Body of pancreas (tissue), 4 donors: Measurements from ENCODE around the gene SPRED2.

Experiments used
- POLR2A ChIP-seq, 3 donors: fragments of 450-650 bp; IDR thresholded peaks; one replicate each; pipeline ENCODE4 v1.6.1; 2016; ENCODE audit warnings: antibody characterized with exemption in 3 of 3, mild to moderate bottlenecking in 2 of 3
- TF ChIP-seq, protein P1 (sequence below), 7 experiments: fragments of 450-650 bp in 4 of 7; fragments of 200-600 bp in 3 of 7; sonication (generic) in 3 of 7; IDR thresholded peaks; one replicate each; pipeline ENCODE4 v1.5.1; 2016 to 2019; ENCODE audit warnings: antibody characterized with exemption in 7 of 7

DNA sequence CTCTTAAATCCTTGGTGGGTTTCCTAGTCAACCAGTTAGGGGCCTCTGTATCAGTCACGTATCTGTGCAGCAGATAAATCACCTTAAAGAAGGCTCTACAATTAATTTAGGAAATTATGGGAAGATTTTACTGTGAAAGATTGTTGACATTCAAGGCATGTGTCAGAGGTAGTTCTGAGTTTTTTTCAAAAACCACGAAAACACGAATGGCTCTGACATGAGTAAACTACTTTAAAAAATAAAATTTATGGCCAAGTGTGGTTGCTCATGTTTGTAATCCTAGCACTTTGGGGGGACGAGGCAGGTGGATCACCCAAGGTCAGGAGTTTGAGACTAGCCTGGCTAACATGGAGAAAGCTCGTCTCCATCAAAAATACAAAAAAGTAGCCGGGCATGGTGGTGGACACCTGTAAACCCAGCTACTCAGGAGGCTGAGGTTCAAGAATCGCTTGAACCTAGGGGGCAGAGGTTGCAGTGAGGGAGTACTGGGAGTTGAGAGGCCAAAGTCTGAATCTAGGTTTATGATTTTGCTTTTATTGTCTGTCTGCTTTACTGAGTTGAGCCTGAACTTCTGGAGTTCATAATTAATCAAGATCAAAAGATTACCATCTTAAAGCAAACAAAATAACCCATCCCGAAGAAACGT lies 77.1 kb downstream of the SPRED2 start:
- TF ChIP-seq POLR2A (IDR thresholded peaks at IDR 0.05) = no peak
- TF ChIP-seq, protein P1, sequence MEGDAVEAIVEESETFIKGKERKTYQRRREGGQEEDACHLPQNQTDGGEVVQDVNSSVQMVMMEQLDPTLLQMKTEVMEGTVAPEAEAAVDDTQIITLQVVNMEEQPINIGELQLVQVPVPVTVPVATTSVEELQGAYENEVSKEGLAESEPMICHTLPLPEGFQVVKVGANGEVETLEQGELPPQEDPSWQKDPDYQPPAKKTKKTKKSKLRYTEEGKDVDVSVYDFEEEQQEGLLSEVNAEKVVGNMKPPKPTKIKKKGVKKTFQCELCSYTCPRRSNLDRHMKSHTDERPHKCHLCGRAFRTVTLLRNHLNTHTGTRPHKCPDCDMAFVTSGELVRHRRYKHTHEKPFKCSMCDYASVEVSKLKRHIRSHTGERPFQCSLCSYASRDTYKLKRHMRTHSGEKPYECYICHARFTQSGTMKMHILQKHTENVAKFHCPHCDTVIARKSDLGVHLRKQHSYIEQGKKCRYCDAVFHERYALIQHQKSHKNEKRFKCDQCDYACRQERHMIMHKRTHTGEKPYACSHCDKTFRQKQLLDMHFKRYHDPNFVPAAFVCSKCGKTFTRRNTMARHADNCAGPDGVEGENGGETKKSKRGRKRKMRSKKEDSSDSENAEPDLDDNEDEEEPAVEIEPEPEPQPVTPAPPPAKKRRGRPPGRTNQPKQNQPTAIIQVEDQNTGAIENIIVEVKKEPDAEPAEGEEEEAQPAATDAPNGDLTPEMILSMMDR (IDR thresholded peaks at IDR 0.05) = no peak
